ENCODE measurements around the gene GPX2.

The GPX2 gene

GRCh38 chr14:64942531-64943111 lies at the start of gene GPX2:
TSS of gene GPX2 (minus strand) at chr14:64942745. CDS start at chr14:64942726, 19 bp downstream.
- DNase-seq: no peak

- DNase-seq: no peak
These were observed 48.4 kb upstream of the GPX2 start for GRCh38 chr14:64990939-64991338.

- DNase-seq: no peak
These were observed 47.8 kb upstream of the GPX2 start for GRCh38 chr14:64990296-64990695.

DNA sequence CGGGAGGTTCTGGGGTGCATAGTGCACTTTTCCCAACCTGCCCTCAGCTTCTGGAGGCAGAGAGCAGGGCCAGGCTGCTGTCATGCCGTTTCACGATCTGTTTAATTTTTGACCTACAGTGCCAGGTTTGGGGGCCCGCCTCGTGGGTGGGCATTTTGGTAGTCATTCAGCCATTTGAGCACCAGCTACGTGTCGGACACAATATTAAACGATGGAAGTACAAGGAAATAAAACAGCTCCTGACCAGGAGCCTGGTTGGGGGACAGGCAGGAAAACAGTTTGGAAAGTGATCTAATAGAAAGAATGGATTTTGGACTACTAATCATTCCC lies 44.9 kb upstream of the GPX2 start:
- DNase-seq: no peak

GRCh38 chr14:64986648-64987437 lies 44.3 kb upstream of the GPX2 start, which contains the start of gene FNTB:
TSS of gene FNTB (plus strand) at chr14:64986895. CDS start at chr14:64986954, 59 bp downstream.
- DNase-seq: peak; percentile 96

GRCh38 chr14:64983439-64984310 lies 41.1 kb upstream of the GPX2 start:
- DNase-seq: peak; percentile 70

DNA sequence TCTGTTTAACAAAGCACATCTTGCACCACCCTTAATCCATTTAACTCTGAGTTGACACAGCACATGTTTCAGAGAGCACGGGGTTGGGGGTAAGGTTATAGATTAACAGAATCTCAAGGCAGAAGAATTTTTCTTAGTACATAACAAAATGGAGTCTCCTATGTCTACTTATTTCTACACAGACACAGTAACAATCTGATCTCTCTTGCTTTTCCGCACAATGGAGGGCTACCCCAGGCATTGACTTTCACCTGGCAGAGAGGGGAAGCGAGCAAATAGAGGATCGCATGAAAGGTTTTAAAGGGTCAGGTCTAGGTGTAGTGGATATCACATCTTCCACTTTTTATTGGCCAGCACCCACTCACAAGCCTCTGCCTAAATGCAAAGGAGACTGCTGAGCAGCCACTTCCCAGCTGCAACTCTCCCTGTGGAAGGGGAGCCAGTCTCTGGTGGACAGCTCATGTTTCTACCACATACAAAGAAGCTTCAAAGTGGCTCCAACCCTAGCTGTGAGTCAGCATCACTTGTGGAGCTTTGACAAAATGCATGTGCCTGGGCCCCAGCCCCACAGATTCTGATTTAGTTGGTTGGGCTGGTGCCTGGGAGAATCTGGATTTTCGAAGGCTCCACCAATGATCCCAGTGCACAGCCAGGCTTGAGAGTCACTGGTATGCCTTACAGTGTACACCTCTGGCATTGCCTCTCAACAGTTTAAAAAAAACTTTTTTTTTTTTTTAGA lies 37.0 kb upstream of the GPX2 start:
- DNase-seq: no peak

DNA sequence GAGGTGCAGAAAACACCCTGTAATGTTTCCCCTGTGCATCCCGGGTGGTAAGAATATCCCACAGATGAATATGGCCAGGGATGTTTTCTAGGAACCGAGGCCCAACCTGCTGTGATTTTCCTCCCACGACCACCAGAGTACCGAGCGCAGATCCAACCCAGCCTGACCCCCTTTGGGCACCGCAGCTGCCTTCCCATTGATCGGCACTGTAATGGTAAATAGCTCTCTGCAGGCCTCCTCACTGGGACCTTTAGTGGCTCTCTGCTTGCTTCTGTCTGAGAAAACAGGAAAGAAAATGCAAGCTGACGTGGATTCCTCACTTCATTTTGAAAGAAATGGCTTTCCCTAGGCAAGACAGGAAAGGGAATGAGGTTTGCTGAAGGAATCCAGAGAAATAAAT lies 32.0 kb upstream of the GPX2 start:
- no peak for DNase-seq

DNA sequence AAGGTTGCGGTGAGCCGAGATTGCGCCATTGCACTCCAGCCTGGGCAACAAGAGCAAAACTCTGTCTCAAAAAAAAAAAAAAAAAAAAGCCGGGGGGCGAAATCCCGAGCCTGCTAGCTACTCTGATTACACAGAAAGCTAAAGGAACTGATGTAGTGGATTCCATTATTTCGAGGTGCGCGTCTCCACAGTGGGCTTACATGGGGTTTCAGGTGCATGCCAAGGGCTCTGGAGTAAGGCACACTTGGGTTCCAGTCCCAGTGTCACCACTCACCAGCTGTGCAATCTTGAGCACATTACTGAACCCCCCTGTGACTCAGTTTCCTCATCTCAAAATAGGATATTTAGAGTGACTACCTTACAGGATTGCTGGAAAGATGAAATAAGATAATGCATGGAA lies 31.3 kb upstream of the GPX2 start:
- DNase-seq: no peak

DNA sequence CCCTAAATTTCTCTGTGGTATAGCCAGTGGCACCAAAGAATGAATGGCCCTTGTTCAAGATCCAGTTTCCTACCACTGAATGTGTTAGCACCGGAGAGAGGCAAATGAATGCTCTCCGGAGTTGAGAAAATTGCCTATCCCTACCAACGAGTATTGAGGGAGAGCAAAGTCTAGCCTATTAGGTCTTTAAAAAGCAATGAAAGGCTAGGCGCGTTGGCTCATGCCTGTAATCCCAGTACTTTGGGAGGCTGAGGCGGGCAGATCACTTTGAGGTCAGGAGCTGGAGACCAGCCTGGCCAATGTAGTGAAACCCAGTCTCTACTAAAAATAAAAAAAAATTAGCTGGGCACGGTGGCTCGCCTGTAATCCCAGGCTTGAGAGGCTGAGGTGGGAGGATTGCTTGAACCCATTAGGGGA lies 30.5 kb upstream of the GPX2 start:
- no peak for DNase-seq

DNA sequence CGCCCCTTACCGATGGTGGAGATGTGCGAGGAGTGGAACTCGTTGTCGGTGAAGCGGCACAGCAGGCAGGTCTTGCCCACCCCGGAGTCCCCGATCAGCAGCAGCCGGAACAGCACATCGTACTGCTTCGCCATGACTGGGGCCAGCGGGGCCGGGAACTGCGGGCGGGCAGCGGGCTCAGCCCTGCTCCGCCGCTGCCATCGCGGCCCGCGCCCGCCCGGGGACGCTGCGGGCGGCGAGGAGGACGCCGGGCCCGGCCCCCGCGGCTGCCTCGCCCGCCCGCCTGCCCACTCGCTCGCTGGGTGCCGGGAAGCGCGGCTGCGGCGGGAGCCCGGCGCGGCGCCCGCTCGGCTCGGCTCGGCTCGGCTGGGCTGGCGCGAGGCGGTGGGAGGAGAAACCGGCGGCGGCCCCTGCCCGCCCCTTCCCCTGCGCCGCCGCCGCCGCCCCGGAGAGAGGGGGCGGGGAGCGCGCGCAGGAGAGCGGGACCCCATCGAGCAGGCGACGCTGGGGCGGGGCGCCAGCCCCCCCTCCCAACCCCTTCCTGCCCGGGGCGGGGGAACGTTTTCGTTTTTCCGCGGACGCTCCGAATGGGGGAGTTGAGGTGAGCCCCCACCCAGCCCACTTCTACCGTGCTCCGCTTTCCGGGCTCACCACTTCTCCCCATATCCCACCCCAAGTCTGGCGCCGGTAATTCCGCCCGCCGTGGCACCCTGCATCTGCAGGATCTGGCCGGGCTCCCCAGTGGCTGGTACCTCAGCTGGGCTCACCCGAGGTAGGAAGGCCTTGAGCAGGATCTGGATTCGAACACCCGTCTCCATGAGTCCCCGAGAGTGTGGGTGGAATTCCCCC lies 29.6 kb upstream of the GPX2 start, which contains the start of gene RAB15:
RAB15 (minus strand) TSS at position 394 of the 849 bp plus-strand sequence; CDS start at position 134, 260 bp downstream.
- peak; percentile 47 for DNase-seq

DNA sequence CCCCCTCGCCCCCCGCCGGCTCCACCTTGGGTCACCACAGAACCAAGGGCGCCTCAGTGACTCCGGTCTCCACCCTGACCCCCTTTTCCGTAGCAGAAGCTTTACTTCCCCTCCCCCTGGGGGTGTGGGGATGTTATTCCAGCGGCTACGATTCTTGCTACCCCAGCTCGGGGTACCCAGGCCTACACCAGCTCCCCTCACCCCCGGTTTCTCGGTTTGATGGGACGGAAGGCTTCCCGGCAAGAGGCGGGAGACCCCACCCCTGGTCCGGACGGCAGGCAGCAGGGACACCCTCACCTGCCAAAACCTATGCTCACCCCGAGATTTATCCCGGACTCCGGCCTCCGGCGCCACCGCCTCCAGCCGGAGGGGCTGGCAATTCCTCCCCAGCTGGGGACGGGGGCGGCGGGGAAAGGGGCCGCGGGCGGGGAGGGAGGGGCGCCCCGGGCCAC lies 29.0 kb upstream of the GPX2 start:
- no peak for DNase-seq

DNA sequence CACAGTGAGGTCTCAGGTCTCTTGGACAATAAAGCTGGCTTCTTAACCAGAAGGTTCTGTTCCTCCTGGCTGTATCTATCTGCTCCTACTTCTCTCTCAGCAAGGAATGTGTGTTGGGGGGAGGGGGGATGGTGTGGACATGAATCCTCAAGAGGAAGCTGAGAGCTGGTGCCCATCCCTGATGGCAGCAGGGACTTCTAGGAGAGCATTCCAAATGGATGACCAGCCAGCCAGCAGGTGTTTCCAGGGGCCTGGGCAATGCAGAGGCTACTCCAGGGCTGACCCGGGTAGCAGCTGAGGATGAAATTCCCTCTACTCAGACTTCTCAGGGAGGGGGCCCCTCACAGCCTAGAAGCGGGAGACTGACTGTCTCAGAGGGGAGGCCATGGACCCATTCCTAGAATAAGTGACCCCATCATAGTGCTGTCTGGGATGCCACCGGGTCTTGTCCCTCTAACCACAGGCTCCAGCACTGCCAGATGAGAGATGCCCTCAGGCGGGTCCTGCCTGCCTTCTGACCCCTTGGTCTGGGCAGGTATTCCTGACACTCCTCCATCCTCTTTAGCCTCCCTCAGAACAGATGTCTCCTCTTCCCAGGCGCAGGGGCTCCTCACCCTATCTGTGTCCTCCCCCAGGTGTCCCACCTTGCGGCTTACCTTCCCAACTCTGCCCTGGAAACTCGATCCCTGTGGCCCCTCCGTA lies 28.4 kb upstream of the GPX2 start:
- no peak for DNase-seq

DNA sequence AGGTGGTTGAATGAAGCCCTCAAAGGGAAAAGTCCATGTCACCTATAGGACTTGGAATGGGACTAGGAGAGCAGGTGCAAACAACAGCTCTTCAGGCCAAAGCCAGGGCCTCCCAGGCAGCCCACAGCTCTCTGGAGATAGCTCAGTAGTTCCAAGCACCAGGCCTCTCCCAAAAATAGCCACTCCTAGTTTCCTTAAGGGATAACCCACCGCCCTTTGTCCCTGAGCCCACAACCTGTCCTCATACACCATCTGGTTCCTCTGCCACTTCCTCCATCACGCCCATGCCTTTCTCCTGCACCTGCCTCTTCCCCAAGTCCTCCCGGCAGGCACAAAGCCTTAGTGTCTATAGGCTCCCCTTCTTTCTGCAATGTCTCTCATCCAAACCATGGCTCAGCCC lies 27.5 kb upstream of the GPX2 start:
- no peak for DNase-seq

GRCh38 chr14:64968651-64969050 lies 26.1 kb upstream of the GPX2 start:
- no peak for DNase-seq

DNA sequence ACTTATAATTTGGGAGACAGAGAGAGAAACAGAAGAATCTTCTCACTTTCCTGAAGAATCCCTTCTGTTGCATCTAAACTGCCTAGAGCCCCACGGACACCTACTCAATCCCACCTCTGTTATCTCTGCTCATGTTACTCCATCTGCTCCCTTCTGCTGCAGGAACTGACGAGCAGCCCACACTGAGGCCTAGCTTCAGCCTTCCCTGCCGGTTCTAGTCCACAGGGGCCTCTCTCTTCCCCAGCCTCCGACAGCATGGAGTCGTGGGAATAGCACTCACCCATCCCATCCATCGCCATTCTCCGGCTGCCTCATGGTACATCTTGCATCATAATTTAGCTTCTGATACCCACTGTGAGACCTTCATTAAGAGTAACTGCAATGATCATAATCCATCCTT lies 25.6 kb upstream of the GPX2 start:
- DNase-seq: no peak

DNA sequence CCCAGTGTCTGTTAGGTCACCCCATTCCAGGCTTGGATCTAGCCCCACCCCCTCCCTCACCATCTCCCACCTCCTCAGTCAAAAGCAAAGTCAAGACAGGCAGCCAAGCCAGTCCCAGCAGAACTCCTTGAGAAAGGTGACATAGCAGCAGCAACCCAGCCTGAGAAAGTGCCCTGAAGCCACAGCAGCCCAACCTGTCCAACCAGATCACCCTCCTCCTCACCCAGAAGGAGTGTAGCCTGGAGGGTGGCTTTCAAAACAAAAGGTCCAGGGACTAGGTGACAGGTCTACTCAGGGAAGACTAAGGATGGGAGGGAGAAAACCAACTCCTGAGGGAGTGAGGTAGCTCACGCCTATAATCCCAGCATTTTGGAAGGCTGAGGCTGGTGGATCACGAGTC lies 24.4 kb upstream of the GPX2 start:
- DNase-seq: no peak

- no peak for DNase-seq
These were observed 22.9 kb upstream of the GPX2 start for GRCh38 chr14:64965356-64966000.

GRCh38 chr14:64963611-64964010 lies 21.1 kb upstream of the GPX2 start:
- DNase-seq: no peak

- no peak for DNase-seq
These were observed 18.3 kb upstream of the GPX2 start for GRCh38 chr14:64960762-64961276.

Measured in suppressor macrophage treated with lipopolysaccharide for 4 hours (primary cell).